GM12878 (cell line): ENCODE data around the gene PPBP. TPM values are rescaled to one million over a fixed set of nuclear protein-coding genes. Genes with fewer than 3 reads are reported as not detected.

Source experiments
- ATAC-seq: fragments of 200-7000 bp; cut with Tn5 transposase; 3 replicates; pipeline ENCODE4 v1.9.1; 2020; ENCODE audit warnings: mild to moderate bottlenecking, moderate library complexity
- BruUV-seq: library from RNA; stranded (reverse); fragments of 400-500 nt; replicated peaks from 2 replicates; lab custom pipeline; 2021; lab: Mats Ljungman, UMichigan
- CTCF ChIA-PET: fragments of 300-600 bp; sonication (Branson Sonifier 250); formaldehyde crosslinking; extraction: SDS; loops from one replicate; lab custom pipeline; 2021; ENCODE audit warnings: inconsistent platforms; lab: Yijun Ruan, JAX
- POLR2A ChIA-PET: fragments of 350-600 bp; formaldehyde crosslinking; extraction: SDS; loops from one replicate; lab custom pipeline; 2021; ENCODE audit warnings: inconsistent platforms; lab: Charles Lee
- RAD21 ChIA-PET: fragments of 300-600 bp; sonication (Branson Sonifier 250); formaldehyde crosslinking; loops from one replicate; lab custom pipeline; 2023; ENCODE audit warnings: antibody characterized with exemption; ENCODE audit not compliant: unreplicated experiment; lab: Charles Lee
- SMC1A ChIA-PET: fragments of 300-600 bp; sonication (Branson Sonifier 250); formaldehyde crosslinking; loops from one replicate; lab custom pipeline; 2023; ENCODE audit not compliant: unreplicated experiment, uncharacterized antibody; lab: Charles Lee
- DNase-seq: peaks from one replicate; pipeline ENCODE4 v3.0.0-alpha.2; 2011; ENCODE audit warnings: low read depth, low spot score
- FAIRE-seq: peaks from 3 replicates; lab custom pipeline; 2011; peaks lifted over from hg19 to GRCh38; lab: Jason Lieb, UNC
- H2AFZ ChIP-seq: 2 replicates; pipeline ENCODE4 v1.6.0; 2011; ENCODE audit warnings: low read depth, low read length, control low read depth; ENCODE audit not compliant: control insufficient read depth
- H3K27ac ChIP-seq: 2 replicates; pipeline ENCODE4 v1.5.1; 2011; ENCODE audit warnings: control low read depth; ENCODE audit not compliant: control insufficient read depth, insufficient read depth
- H3K27me3 ChIP-seq, 2 experiments: replicated peaks in 1 of 2; 2 replicates each; pipeline versions ENCODE4 v1.6.0 to v1.6.1; 2011; ENCODE audit warnings: low read length in 1 of 2; ENCODE audit not compliant: control insufficient read depth in 2 of 2, insufficient read depth in 2 of 2
- H3K36me3 ChIP-seq, 2 experiments: 2 replicates each; pipeline ENCODE4 v1.5.1; 2011; ENCODE audit warnings: low read length in 1 of 2; ENCODE audit not compliant: control insufficient read depth in 2 of 2, insufficient read depth in 2 of 2
- H3K4me1 ChIP-seq: 2 replicates; pipeline ENCODE4 v1.6.1; 2011; ENCODE audit warnings: mild to moderate bottlenecking, low read length, moderate library complexity, mixed read lengths; ENCODE audit not compliant: control insufficient read depth, insufficient read depth
- H3K4me2 ChIP-seq: 2 replicates; pipeline ENCODE4 v1.6.0; 2011; ENCODE audit warnings: control low read depth; ENCODE audit not compliant: control insufficient read depth, insufficient read depth
- H3K4me3 ChIP-seq: fragments of 200-600 bp; sonication (generic); 2 replicates; pipeline ENCODE4 v1.5.1; 2016
- H3K79me2 ChIP-seq: 2 replicates; pipeline ENCODE4 v1.6.0; 2011; ENCODE audit warnings: low read length; ENCODE audit not compliant: control insufficient read depth, insufficient read depth
- H3K9ac ChIP-seq: 2 replicates; pipeline ENCODE4 v1.8.0; 2011; ENCODE audit warnings: low read length, control low read depth, mixed read lengths; ENCODE audit not compliant: control insufficient read depth, insufficient read depth
- H3K9me3 ChIP-seq: replicated peaks from 3 replicates; pipeline ENCODE4 v1.5.1; 2011; ENCODE audit warnings: mild to moderate bottlenecking, low read length; ENCODE audit not compliant: control insufficient read depth, insufficient read depth
- H4K20me1 ChIP-seq: 2 replicates; pipeline ENCODE4 v1.6.0; 2011; ENCODE audit not compliant: control insufficient read depth, insufficient read depth
- BMI1 ChIP-seq: fragments of 450-650 bp; IDR thresholded peaks from 2 replicates; pipeline ENCODE4 v1.6.1; 2016; ENCODE audit warnings: mild to moderate bottlenecking, moderate library complexity, borderline replicate concordance
- BRCA1 ChIP-seq: IDR thresholded peaks from 2 replicates; pipeline ENCODE4 v1.6.1; 2011; ENCODE audit warnings: low read depth, low read length, improper control_type of control experiment
- CBFB ChIP-seq: IDR thresholded peaks from 2 replicates; pipeline ENCODE4 v1.6.1; 2016; ENCODE audit warnings: antibody characterized with exemption, low read depth
- CHD2 ChIP-seq: IDR thresholded peaks from 2 replicates; pipeline ENCODE4 v1.6.1; 2011; ENCODE audit warnings: low read depth, low read length, improper control_type of control experiment, borderline replicate concordance
- NR2C2 ChIP-seq: IDR thresholded peaks from 2 replicates; pipeline ENCODE4 v1.6.1; 2011; ENCODE audit warnings: borderline replicate concordance, low read depth; ENCODE audit not compliant: control insufficient read depth, insufficient read length
- PAX8 ChIP-seq: fragments of 450-650 bp; IDR thresholded peaks from 2 replicates; pipeline ENCODE4 v1.6.1; 2017; ENCODE audit warnings: mild to moderate bottlenecking, moderate library complexity
- RAD21 ChIP-seq: IDR thresholded peaks from 2 replicates; pipeline ENCODE4 v1.6.1; 2011; ENCODE audit warnings: mild to moderate bottlenecking, low read depth, low read length, moderate library complexity; ENCODE audit not compliant: insufficient read depth
- SMAD1 ChIP-seq: fragments of 450-650 bp; IDR thresholded peaks from 2 replicates; pipeline ENCODE4 v1.6.1; 2018; ENCODE audit warnings: mild to moderate bottlenecking, low read depth; ENCODE audit not compliant: partially characterized antibody
- TBL1XR1 ChIP-seq: IDR thresholded peaks from 2 replicates; pipeline ENCODE4 v1.6.1; 2012; ENCODE audit warnings: low read depth, low read length, improper control_type of control experiment
- ZBED1 ChIP-seq: IDR thresholded peaks from 2 replicates; pipeline ENCODE4 v1.6.1; 2016; ENCODE audit warnings: borderline replicate concordance
- ZNF24 ChIP-seq: fragments of 450-650 bp; IDR thresholded peaks from 2 replicates; pipeline ENCODE4 v1.6.1; 2017; ENCODE audit warnings: antibody characterized with exemption, mild to moderate bottlenecking
- ZNF384 ChIP-seq: IDR thresholded peaks from 2 replicates; pipeline ENCODE4 v1.6.1; 2012; ENCODE audit warnings: low read depth, mild to moderate bottlenecking, low read length, improper control_type of control experiment, borderline replicate concordance
- ZSCAN29 ChIP-seq: fragments of 450-650 bp; IDR thresholded peaks from 2 replicates; pipeline ENCODE4 v1.6.1; 2017; ENCODE audit warnings: mild to moderate bottlenecking, moderate library complexity
- WGBS: methylation state at CpG from one replicate; pipeline ENCODE4 v1.1.6; 2016; ENCODE audit warnings: low lambda C conversion rate; ENCODE audit not compliant: insufficient replicate concordance, insufficient coverage; ENCODE audit errors: missing lambda C conversion rate; 5-methylcytosine and 5-hydroxymethylcytosine counted together
- in situ Hi-C: fragments of 300-500 bp; cut with MboI; formaldehyde crosslinking; loops from 9 replicates; pipeline ENCODE4 v1.14.3; 2018; ENCODE audit warnings: mixed read lengths
- intact Hi-C: fragments of 100-400 bp; cut with micrococcal nuclease; formaldehyde crosslinking; loops from one replicate; pipeline ENCODE4 v1.14.2; 2022; ENCODE audit not compliant: unreplicated experiment
- polyA plus RNA-seq, 11 experiments: library from polyadenylated mRNA; depleted of rRNA in 4 of 11; unstranded in 6 of 11; stranded (reverse) in 5 of 11; fragments of >200 nt; fragmentation: Nextera tagmentation in 4 of 11; fragmentation: Illumina TruSeq in 1 of 11; extraction: Ambion mirVana in 4 of 11; extraction: Trizol in 1 of 11; gene quantifications; 1 replicate in 1 of 11; 2 replicates in 10 of 11; pipeline versions ENCODE4 v1.2.1 to v1.2.3, GENCODE V29; 2011 to 2016; ENCODE audit warnings: inconsistent platforms in 2 of 11, missing spikeins in 2 of 11, low read depth in 1 of 11
- total RNA-seq, 4 experiments: library from RNA; depleted of rRNA in 3 of 4; stranded (reverse); fragments of >200 nt in 3 of 4; fragmentation: Illumina TruSeq in 1 of 4; extraction: Trizol in 1 of 4; gene quantifications; 2 replicates each; pipeline versions ENCODE4 v1.2.1 to v1.2.3, GENCODE V29; 2013 to 2021
- TF ChIP-seq, protein P1 (sequence below): fragments of 450-650 bp; conservative IDR thresholded peaks from 2 replicates; pipeline ENCODE4 v1.6.1; 2017; ENCODE audit warnings: mild to moderate bottlenecking, moderate library complexity
- TF ChIP-seq, protein P2 (sequence below): IDR thresholded peaks from 2 replicates; pipeline ENCODE4 v1.6.1; 2012; ENCODE audit warnings: low read depth, low read length, improper control_type of control experiment

Gene PPBP
- total and polyA plus RNA-seq, 10 of the 15 experiments (the other 5 are each of a cell fraction or from before 2014, with no cell fraction given) = not detected

DNA sequence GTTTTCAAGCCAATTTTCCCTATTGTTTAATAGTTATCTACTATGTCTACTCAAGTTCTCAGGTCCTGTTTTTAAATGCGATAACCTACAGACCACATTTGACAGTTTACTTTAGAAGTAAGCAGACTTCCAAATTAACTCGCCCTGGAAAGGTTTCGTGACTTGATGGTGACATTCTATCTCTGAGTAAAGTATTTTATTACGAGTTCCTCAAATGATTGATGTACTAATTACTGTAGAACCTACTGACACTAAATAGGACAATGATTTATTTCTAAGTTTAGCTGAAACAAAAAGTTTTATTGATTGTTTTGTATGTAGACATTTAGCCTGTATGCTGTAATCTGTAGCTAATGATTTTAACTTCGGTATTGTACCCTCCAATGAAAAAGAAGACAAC lies 1.9 kb upstream of the PPBP start (continued):
- TF ChIP-seq CBFB (no peak), ZNF24 (no peak), NR2C2 (no peak)

DNA sequence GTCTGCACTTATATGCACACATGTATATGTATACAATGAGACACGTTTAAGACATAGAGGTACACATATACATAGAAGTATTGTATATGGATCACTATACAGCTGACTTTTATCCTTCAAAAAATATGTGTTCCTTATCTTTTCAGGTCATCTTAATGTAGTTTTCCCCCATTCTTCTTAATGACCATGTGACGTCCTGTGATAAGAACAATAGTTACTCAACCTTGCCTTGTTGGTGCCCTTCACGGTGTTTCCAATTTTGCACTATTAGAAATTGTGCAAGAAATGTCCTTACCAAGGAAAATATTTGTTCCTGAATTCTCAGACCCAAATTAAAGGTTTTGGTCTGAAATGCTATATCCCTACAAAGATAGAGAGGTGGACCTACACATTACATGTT lies 1.0 kb upstream of the PPBP start:
- no peak overlapping the region for H3K9ac ChIP-seq
- H3K9me3 ChIP-seq = no peaks in the 10 kb centered on the region
- H3K79me2 ChIP-seq = no peaks in the 10 kb centered on the region
- 0% methylated on average over 3 of the region's 3 CpGs for WGBS
- TF ChIP-seq PAX8 (no peak), ZBED1 (no peak), NR2C2 (no peak), RAD21 (no peak), CHD2 (no peak)
- SMC1A ChIA-PET = no interaction called here
- BruUV-seq = no TSS peak
- no peak overlapping the region for H3K4me3 ChIP-seq
- H4K20me1 ChIP-seq = no peaks in the 10 kb centered on the region
- H3K36me3 ChIP-seq = no peaks in the 10 kb centered on the region
- CTCF ChIA-PET = no interaction called here
- POLR2A ChIA-PET = no interaction called here
- no peaks in the 10 kb centered on the region for H3K4me1 ChIP-seq
- H3K4me2 ChIP-seq = no peak overlapping the region
- no peak for ATAC-seq
- no peak for DNase-seq
- H3K27ac ChIP-seq = no peak overlapping the region
- no peaks in the 10 kb centered on the region for H3K27me3 ChIP-seq
- in situ Hi-C loops (no loop called here), intact Hi-C loops (no loop called here)
- RAD21 ChIA-PET = no interaction called here
- H2AFZ ChIP-seq = no peak overlapping the region
- no peak for FAIRE-seq

DNA sequence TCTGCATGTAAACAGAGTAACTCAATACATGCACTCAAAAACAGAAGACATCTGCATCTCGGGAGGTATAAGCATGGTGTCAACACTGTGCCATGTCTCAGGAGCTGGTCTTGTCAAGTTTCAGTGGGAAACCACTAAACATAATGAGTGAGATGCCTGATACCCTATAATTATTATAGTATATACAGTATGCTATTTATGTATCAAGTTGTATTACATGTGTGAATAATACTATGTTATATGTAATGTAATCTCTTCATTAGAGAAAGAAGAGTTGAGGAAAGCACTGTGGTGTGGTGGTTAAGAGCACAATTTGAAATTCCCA lies 2.5 kb downstream of the PPBP start:
- FAIRE-seq (no peak), ATAC-seq (no peak), DNase-seq (no peak)
- Histone ChIP-seq H3K9me3 (no peaks in the 10 kb centered on the region), H3K79me2 (no peaks in the 10 kb centered on the region), H3K27ac (no peak overlapping the region), H3K4me2 (no peak overlapping the region), H3K4me1 (no peaks in the 10 kb centered on the region), H4K20me1 (no peaks in the 10 kb centered on the region), H3K9ac (no peak overlapping the region), H3K4me3 (no peak overlapping the region), H3K27me3 (no peaks in the 10 kb centered on the region; a peak in 2 of 4 replicates), H2AFZ (no peak overlapping the region), H3K36me3 (no peaks in the 10 kb centered on the region)
- ChIA-PET RAD21 (no interaction called here), CTCF (no interaction called here), SMC1A (no interaction called here), POLR2A (no interaction called here)
- WGBS = 0% methylated on average over 1 of the region's 1 CpG
- in situ Hi-C loops (no loop called here), intact Hi-C loops (no loop called here)
- BruUV-seq = no TSS peak
- TF ChIP-seq BRCA1 (no peak), SMAD1 (no peak), TBL1XR1 (no peak), ZNF384 (no peak), BMI1 (no peak), ZSCAN29 (no peak)
- TF ChIP-seq, protein P1, sequence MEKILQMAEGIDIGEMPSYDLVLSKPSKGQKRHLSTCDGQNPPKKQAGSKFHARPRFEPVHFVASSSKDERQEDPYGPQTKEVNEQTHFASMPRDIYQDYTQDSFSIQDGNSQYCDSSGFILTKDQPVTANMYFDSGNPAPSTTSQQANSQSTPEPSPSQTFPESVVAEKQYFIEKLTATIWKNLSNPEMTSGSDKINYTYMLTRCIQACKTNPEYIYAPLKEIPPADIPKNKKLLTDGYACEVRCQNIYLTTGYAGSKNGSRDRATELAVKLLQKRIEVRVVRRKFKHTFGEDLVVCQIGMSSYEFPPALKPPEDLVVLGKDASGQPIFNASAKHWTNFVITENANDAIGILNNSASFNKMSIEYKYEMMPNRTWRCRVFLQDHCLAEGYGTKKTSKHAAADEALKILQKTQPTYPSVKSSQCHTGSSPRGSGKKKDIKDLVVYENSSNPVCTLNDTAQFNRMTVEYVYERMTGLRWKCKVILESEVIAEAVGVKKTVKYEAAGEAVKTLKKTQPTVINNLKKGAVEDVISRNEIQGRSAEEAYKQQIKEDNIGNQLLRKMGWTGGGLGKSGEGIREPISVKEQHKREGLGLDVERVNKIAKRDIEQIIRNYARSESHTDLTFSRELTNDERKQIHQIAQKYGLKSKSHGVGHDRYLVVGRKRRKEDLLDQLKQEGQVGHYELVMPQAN = no peak
- TF ChIP-seq, protein P2, sequence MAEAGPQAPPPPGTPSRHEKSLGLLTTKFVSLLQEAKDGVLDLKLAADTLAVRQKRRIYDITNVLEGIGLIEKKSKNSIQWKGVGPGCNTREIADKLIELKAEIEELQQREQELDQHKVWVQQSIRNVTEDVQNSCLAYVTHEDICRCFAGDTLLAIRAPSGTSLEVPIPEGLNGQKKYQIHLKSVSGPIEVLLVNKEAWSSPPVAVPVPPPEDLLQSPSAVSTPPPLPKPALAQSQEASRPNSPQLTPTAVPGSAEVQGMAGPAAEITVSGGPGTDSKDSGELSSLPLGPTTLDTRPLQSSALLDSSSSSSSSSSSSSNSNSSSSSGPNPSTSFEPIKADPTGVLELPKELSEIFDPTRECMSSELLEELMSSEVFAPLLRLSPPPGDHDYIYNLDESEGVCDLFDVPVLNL = no peak
